ENCODE data around the gene CCL22.
"Not testable (repeated sequence)": the region's sequence is repeated elsewhere in the genome, so short reads cannot be mapped to it uniquely, and the experiment has no call there.

Gene CCL22, protein sequence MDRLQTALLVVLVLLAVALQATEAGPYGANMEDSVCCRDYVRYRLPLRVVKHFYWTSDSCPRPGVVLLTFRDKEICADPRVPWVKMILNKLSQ

DNA sequence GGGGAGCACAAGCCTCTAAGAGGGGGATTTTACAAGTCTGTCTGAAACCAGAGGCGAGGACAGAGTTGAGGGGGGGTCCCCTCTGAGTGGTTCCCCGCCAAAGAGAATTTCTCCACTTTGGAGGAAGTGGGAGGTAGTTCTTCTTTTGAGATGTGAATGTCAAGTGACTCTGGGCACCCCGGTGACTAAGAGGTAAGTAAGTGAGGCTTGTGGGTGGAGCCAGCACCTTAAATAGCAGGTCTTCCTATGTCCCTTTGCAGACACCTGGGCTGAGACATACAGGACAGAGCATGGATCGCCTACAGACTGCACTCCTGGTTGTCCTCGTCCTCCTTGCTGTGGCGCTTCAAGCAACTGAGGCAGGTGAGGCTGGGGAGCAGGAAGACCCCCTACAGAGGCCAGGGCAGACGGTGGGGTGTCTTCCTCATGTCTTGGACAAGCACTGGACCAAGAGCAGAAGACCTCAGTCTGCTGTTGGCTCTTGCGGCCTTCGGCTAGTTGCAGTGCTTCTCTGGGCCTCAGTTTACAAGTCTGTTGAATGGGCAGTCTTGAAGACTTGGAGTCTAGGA lies at the start of gene CCL22:
TSS of gene CCL22 (plus strand) at position 257 of the 569 bp plus-strand sequence. CDS start at position 291, 34 bp downstream.
- no peak for DNase-seq

DNA sequence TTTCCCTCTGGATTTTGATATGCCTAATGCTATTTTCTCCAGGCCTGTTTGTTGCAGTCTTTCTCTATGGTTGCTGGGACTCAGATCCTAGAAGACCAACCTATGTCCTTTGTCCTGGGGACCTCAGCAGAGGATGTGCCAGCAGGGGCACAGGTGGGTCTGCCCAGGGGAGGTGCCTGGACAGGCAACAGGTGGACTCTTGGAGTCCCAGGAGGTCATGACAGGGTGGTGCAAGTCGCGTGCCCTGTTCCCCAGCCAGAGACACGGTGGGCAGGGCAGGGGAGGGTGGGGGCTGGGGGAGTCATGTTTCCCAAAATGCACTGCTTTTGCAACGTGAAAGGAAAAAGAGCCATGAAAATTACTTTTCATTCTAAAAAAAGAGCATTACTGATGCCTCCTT lies 47.8 kb upstream of the CCL22 start:
- no peak for DNase-seq

- DNase-seq = no peak
Observed at GRCh38 chr16:57313509-57313908, 45.1 kb upstream of the CCL22 start.

- DNase-seq = no peak
Observed at GRCh38 chr16:57314161-57314785, 44.3 kb upstream of the CCL22 start.

GRCh38 chr16:57315416-57315815 lies 43.2 kb upstream of the CCL22 start:
- no peak for DNase-seq

- DNase-seq = no peak
Observed at GRCh38 chr16:57316390-57317017, 42.1 kb upstream of the CCL22 start.

- DNase-seq = no peak
Observed at GRCh38 chr16:57318240-57318970, 40.2 kb upstream of the CCL22 start.

- no peak for DNase-seq
Observed at GRCh38 chr16:57319646-57320045, 38.9 kb upstream of the CCL22 start.

- DNase-seq = no peak
Observed at GRCh38 chr16:57324749-57325148, 33.8 kb upstream of the CCL22 start.

DNA sequence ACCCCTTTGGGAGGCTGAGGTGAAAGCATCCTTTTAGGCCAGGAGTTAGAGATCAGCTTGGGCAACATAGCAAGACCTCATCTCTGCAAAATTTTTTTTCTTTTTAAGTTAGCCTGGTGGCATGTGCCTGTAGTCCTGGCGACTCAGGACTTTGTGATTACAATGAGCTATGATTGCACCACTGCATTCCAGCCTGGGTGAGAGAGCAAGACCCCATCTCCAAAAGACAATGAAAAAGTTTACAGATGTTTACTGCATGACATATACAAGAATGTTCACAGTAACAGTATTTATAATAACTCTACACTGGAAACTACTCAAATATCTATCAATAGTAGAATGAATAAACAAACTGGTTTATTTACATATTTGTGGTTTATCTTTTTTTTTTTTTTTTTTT lies 33.1 kb upstream of the CCL22 start:
- no peak for DNase-seq

- DNase-seq = no peak
Observed at GRCh38 chr16:57329718-57330327, 28.8 kb upstream of the CCL22 start.

DNA sequence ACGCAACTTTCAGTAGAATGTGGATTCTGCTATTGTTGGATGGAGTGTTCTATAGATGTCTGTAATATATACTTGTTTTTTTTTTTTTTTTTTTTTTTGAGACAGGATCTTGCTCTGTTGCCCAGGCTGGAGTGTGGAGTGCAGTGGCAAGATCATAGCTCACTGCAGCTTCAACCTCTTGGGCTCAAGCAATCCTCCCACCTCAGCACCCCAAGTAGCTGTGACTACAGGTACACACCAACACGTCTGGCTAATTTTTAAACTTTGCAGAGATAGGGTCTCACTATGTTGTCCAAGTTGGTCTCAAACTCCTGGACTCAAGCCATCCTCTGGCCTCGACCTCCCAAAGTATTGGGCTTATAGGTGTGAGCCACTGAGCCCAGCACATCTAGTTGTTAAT lies 27.2 kb upstream of the CCL22 start:
- DNase-seq = no peak

DNA sequence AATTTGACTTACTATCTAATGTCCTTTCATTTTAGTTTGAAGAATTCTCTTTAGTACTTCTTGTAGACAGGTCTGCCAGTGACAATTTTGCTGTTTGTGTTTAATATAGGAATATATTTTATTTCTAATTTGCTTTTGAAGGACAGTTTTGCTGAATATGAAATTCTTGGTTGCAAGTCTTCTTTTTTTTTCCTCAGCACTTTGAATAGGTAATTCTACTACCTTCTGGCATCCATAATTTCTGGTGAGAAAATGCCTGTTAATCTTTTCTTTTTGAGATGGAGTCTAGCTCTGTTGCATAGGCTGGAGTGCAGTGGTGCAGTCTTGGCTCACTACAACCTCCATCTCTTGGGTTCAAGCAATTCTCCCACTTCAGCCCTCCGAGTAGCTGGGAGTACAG lies 25.2 kb upstream of the CCL22 start:
- no peak for DNase-seq

- no peak for DNase-seq
Observed at GRCh38 chr16:57335366-57335765, 23.2 kb upstream of the CCL22 start.

- DNase-seq = no peak
Observed at GRCh38 chr16:57341062-57341440, 17.5 kb upstream of the CCL22 start.

GRCh38 chr16:57341441-57342303 lies 16.9 kb upstream of the CCL22 start:
- no peak for DNase-seq

DNA sequence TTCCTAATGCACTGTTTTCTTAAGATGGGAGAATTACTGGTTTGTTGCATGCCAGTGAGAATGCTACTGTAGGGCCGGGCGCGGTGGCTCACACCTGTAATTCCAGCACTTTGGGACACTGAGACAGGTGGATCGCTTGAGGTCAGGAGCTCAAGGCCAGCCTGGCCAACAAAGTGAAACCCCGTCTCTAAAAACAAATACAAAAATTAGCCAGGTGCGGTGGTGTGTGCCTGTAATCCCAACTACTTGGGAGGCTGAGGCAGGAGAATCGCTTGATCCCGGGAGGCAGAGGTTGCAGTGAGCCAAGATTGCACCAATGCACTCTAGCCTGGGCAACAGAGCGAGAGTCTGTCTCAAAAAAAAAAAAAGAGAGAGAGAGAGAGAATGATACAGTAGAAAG lies 16.0 kb upstream of the CCL22 start:
- not testable (repeated sequence) for DNase-seq

DNA sequence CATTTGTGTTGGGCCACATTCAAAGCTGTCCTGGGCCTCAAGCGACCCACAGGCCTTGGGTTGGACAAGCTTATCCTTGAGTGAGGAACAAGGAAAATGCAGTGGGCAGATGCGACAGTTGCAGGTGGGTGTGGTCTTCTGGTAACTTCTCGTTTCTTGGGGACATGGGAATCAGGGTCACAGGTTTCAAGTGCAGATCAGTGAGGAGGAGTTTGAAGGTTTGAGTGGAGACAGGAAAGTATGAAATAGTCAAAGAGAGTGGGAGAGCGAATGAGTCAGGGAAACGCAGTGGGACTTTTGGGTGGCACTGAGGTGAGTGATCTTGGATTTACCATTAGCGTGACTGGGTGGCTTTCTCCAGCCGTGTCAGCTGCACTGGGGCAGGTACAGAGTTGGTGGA lies 15.4 kb upstream of the CCL22 start:
- no peak for DNase-seq

GRCh38 chr16:57344094-57344493 lies 14.5 kb upstream of the CCL22 start:
- not testable (repeated sequence) for DNase-seq

DNA sequence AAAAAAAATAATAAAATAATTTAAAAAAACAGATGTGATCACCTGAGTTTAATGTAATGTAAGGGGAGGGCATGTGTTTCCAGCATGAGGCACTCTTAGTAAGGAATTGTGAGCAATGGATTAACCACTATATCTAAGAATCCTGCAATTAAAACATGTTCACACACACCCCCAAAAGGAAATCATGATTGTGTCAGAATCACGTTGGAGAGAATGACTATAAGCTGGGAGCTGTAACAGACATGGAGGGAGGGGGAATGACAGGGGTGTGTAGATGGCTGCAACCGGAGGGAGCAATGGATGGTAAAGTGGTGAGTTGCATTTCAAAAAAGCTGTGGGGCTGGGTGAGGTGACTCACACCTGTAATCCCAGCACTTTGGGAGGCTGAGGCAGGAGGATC lies 13.6 kb upstream of the CCL22 start:
- DNase-seq = no peak

GRCh38 chr16:57345666-57346204 lies 12.8 kb upstream of the CCL22 start:
- DNase-seq = no peak

DNA sequence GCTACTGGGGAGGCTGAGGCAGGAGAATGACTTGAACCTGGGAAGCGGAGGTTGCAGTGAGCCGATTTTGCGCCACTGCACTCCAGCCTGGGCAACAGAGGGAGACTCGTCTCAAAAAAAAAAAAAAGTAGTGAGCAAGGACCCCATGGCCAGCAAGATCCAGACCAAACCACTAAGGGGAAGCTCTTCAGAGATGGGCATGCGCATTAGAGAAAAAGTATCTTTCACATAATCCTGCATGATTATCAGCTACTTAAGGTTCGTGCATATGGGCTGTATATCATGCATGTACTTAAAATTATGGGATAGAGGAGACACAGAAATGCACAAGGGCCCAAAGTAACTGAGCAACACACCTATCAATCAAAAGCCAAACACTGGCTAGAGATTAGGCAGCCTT lies 10.7 kb upstream of the CCL22 start:
- DNase-seq = no peak

Data from activated naive CD4-positive, alpha-beta T cell treated with anti-CD3 and anti-CD28 coated beads, Interleukin-2, amount 50 U/mL, for 16 hours (primary cell).